Activated T-helper 1 cell treated with anti-CD3 and anti-CD28 coated beads, Interleukin-12 subunit alpha, Interleukin-12 subunit beta, Interleukin-2, Interleukin-4 antibody, amounts not matched to agents 30 ng/mL and 10 ng/mL and 1 ng/mL, durations not matched to agents 14 hours and 24 hours and 36 hours (primary cell): ENCODE results near the gene TTLL6. TPM values are rescaled to one million over a fixed set of nuclear protein-coding genes. Genes with fewer than 3 reads are reported as not detected.

Experiments
- DNase-seq: peaks from one replicate; pipeline ENCODE4 v3.0.0; 2021; ENCODE audit warnings: low spot score
- H3K27ac Mint-ChIP-seq: one replicate; pipeline ENCODE4 v1.8.0; 2021; ENCODE audit warnings: mild to moderate bottlenecking, mixed read lengths
- H3K27me3 Mint-ChIP-seq: one replicate; pipeline ENCODE4 v1.8.0; 2022; ENCODE audit warnings: mild to moderate bottlenecking, moderate library complexity, mixed read lengths; ENCODE audit not compliant: insufficient read depth
- H3K36me3 Mint-ChIP-seq: one replicate; pipeline ENCODE4 v1.8.0; 2021; ENCODE audit warnings: low read depth, mixed read lengths
- H3K4me1 Mint-ChIP-seq: one replicate; pipeline ENCODE4 v1.8.0; 2021; ENCODE audit warnings: low read depth, mixed read lengths
- H3K4me3 Mint-ChIP-seq: one replicate; pipeline ENCODE4 v1.8.0; 2021; ENCODE audit warnings: mild to moderate bottlenecking, moderate library complexity, mixed read lengths
- H3K9me3 Mint-ChIP-seq: one replicate; pipeline ENCODE4 v1.8.0; 2021; ENCODE audit warnings: mixed read lengths
- intact Hi-C: fragments of 100-400 bp; cut with micrococcal nuclease; formaldehyde crosslinking; loops from one replicate; pipeline ENCODE4 v1.15.1; 2024
- total RNA-seq: library from RNA; stranded (reverse); gene quantifications from 2 replicates; pipeline ENCODE4 v1.2.3, GENCODE V29; 2022

Gene TTLL6
- total RNA-seq, 1 donor from 2014 or later = not detected

GRCh38 chr17:48728232-48729231, 88.5 kb downstream of the TTLL6 start, which contains the start of gene HOXB13:
Gene HOXB13, minus strand, starts transcription at chr17:48728750. Its CDS starts 157 bp downstream, at chr17:48728593.
- Mint-ChIP-seq H3K27me3 (peaks cover 89% of the 10 kb centered on the region), H3K27ac (no peak within 1 kb of the TSS), H3K36me3 (peaks cover 3% of the 10 kb centered on the region), H3K9me3 (no peaks in the 10 kb centered on the region), H3K4me1 (peaks cover 23% of the 10 kb centered on the region), H3K4me3 (no peak within 1 kb of the TSS)
- no peak for DNase-seq
- intact Hi-C loops = loop anchor here (10.0 kb wide), 1 partner anchor 66 kb away; no protein-coding TSS in a partner anchor

- no peak overlapping the region for H3K27ac Mint-ChIP-seq
- H3K4me1 Mint-ChIP-seq = peaks cover 16% of the 10 kb centered on the region
- no peaks in the 10 kb centered on the region for H3K9me3 Mint-ChIP-seq
- intact Hi-C loops = loop anchor here (10.0 kb wide), 1 partner anchor 67 kb away; no protein-coding TSS in a partner anchor
- H3K36me3 Mint-ChIP-seq = peaks cover under 1% of the 10 kb centered on the region
- no peak overlapping the region for H3K4me3 Mint-ChIP-seq
- peaks cover 90% of the 10 kb centered on the region for H3K27me3 Mint-ChIP-seq
- no peak for DNase-seq
Observed at GRCh38 chr17:48727415-48728175, 89.4 kb downstream of the TTLL6 start.

GRCh38 chr17:48726916-48727286, 90.1 kb downstream of the TTLL6 start:
- no peak for DNase-seq
- Mint-ChIP-seq H3K4me1 (peaks cover 14% of the 10 kb centered on the region), H3K9me3 (no peaks in the 10 kb centered on the region), H3K4me3 (no peak overlapping the region), H3K27ac (peak overlapping the region; percentile 20), H3K27me3 (peaks cover 90% of the 10 kb centered on the region), H3K36me3 (no peaks in the 10 kb centered on the region)
- intact Hi-C loops = loop anchor here (10.0 kb wide), 1 partner anchor 68 kb away; no protein-coding TSS in a partner anchor

DNA sequence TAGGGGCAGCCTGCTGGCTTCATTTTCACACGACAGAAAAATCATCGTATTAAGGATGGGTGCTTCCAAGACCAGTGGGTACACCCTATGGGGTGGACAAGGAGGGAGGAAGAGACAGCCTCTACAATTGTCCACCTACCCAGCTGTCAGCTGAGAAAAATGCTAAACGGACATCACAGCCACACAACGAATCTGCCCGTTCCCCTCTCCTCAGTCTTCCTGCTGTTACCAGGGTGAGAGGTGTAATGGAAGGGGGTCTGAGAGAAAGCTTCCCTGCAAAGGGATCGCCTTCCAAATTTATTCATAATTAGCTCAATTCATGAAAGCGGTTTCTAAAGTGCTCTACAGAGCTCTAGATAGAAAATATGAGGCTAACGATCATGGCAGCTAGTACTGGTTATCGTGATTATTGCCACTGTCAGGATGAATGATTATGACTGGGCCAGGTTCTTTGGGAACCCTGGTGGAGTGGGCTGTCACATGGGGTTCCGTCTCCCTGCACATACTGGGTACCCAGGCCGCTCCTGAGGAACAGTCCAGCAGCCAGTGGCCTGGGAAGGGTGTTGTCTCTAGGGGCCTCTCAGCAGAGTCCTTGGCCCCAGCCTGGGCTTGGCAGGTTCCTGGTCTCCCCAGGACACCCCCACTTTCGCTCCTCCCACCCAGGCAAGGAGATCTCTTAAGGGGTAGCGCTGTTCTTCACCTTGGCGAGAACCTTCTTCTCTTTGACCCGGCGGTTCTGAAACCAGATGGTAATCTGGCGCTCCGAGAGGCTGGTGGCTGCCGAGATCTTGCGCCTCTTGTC, 90.7 kb downstream of the TTLL6 start:
- no peak for DNase-seq
- peaks cover 14% of the 10 kb centered on the region for H3K4me1 Mint-ChIP-seq
- no peak overlapping the region for H3K4me3 Mint-ChIP-seq
- peaks cover 92% of the 10 kb centered on the region for H3K27me3 Mint-ChIP-seq
- H3K9me3 Mint-ChIP-seq = no peaks in the 10 kb centered on the region
- H3K27ac Mint-ChIP-seq = peak overlapping the region; percentile 20
- intact Hi-C loops = loop anchor here (10.0 kb wide), 1 partner anchor 68 kb away; no protein-coding TSS in a partner anchor
- no peaks in the 10 kb centered on the region for H3K36me3 Mint-ChIP-seq

- Mint-ChIP-seq H3K9me3 (no peaks in the 10 kb centered on the region), H3K27ac (peak overlapping the region; percentile 68), H3K4me1 (peaks cover 14% of the 10 kb centered on the region), H3K4me3 (no peak overlapping the region), H3K27me3 (peaks cover 94% of the 10 kb centered on the region), H3K36me3 (no peaks in the 10 kb centered on the region)
- intact Hi-C loops = loop anchor here (10.0 kb wide), 1 partner anchor 69 kb away; no protein-coding TSS in a partner anchor
- no peak for DNase-seq
Observed at GRCh38 chr17:48725288-48726064, 91.6 kb downstream of the TTLL6 start.

GRCh38 chr17:48725004-48725287, 92.1 kb downstream of the TTLL6 start:
- H3K4me3 Mint-ChIP-seq = no peak overlapping the region
- no peaks in the 10 kb centered on the region for H3K36me3 Mint-ChIP-seq
- H3K9me3 Mint-ChIP-seq = no peaks in the 10 kb centered on the region
- H3K4me1 Mint-ChIP-seq = peaks cover 14% of the 10 kb centered on the region
- DNase-seq = no peak
- intact Hi-C loops = loop anchor here (10.0 kb wide), 1 partner anchor 70 kb away; no protein-coding TSS in a partner anchor
- H3K27ac Mint-ChIP-seq = peak overlapping the region; percentile 68
- H3K27me3 Mint-ChIP-seq = peaks cover 94% of the 10 kb centered on the region

DNA sequence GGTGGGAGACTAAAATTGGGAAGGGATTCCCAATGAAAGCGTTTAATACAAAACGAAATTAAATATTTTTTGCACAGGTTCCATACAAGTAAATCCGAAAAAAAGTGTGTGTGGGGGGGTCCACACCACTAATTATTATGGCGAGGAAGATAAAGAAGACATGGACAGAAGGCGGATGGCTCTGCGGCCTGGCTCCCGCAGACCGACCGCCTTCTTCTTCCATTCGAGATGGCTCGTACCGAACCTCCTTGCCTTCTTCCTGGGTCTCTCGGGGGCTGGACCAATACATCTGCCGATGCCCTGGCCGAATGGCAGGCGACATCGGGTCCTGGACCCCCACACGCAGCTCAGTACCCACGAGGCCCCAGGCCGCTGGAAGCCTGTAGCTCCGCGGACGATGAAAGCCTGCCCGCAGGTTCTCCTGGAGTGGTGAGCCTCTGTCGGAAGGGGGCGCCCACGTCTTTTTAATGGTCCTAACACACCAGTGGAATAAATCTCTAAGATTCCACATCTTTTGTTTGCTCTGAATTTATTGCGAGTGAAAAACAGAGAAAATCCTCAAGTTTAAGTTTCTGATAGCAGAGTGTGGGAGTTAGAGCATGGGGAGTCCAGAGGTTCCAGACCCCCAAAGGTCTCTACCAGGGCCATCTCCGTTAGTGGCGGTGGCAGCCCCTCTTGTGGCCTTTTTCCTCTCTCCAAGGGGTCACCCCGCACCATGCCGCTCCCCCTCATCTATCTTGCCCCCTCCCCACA, 92.6 kb downstream of the TTLL6 start:
- Mint-ChIP-seq H3K36me3 (no peaks in the 10 kb centered on the region), H3K27ac (peak overlapping the region; percentile 75), H3K27me3 (peaks cover 92% of the 10 kb centered on the region), H3K4me3 (peak overlapping the region; percentile 47), H3K9me3 (no peaks in the 10 kb centered on the region), H3K4me1 (peaks cover 14% of the 10 kb centered on the region)
- intact Hi-C loops = loop anchor here (1.0 to 10.0 kb wide), 4 partner anchors 24 to 155 kb away; no protein-coding TSS in a partner anchor
- DNase-seq = peak; percentile 55

- no peaks in the 10 kb centered on the region for H3K9me3 Mint-ChIP-seq
- no peak for DNase-seq
- H3K36me3 Mint-ChIP-seq = no peaks in the 10 kb centered on the region
- peaks cover 95% of the 10 kb centered on the region for H3K27me3 Mint-ChIP-seq
- H3K4me3 Mint-ChIP-seq = peak overlapping the region; percentile 57
- H3K27ac Mint-ChIP-seq = peak overlapping the region; percentile 73
- H3K4me1 Mint-ChIP-seq = peaks cover 15% of the 10 kb centered on the region
- intact Hi-C loops = loop anchor here (1.0 to 10.0 kb wide), 5 partner anchors 25 to 156 kb away; no protein-coding TSS in a partner anchor
Observed at GRCh38 chr17:48723423-48724250, 93.4 kb downstream of the TTLL6 start.

DNA sequence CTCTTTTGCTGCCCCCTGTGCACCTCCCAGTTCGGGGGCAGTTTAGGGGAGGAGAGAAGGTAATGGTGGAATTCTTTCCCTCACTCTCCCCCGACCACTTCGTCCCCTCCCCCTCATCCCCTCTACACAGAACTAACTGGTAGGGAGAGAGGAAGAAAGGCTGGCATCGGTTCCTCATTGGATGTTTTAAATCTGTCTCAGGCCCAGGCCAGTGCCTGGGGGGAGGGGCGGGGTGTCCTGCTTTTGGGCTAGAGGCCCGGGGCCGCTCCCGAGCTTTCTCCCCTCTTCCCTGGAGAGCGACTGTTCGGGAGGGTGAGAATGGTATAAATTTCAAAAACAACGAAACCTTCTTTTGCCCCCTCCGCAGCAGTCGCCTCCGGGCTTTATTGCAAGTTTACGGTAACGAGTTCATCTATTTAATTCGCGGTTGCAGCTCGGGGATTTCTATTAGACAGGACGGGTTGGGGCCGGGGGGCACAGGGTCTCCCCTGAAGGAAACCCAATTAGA, 94.1 kb downstream of the TTLL6 start, which contains the start of gene PRAC2:
Gene PRAC2, plus strand, starts transcription at position 271 of the 508 bp plus-strand sequence. CDS start 1,226 bp downstream, outside the sequence.
- peaks cover 97% of the 10 kb centered on the region for H3K27me3 Mint-ChIP-seq
- intact Hi-C loops = loop anchor here (2.0 to 10.0 kb wide), 3 partner anchors 51 to 110 kb away; no protein-coding TSS in a partner anchor
- peak within 1 kb of the TSS; percentile 57 for H3K4me3 Mint-ChIP-seq
- H3K27ac Mint-ChIP-seq = peak within 1 kb of the TSS; percentile 73
- no peak for DNase-seq
- no peaks in the 10 kb centered on the region for H3K9me3 Mint-ChIP-seq
- H3K36me3 Mint-ChIP-seq = no peaks in the 10 kb centered on the region
- peaks cover 19% of the 10 kb centered on the region for H3K4me1 Mint-ChIP-seq

- H3K4me3 Mint-ChIP-seq = peak within 1 kb of the TSS; percentile 7
- H3K4me1 Mint-ChIP-seq = peaks cover 19% of the 10 kb centered on the region
Observed at GRCh38 chr17:48722201-48722907, 94.7 kb downstream of the TTLL6 start, which contains the start of gene PRAC1. Gene PRAC1, minus strand, starts transcription at chr17:48722518. Its CDS starts 126 bp downstream, at chr17:48722392.

More at GRCh38 chr17:48722201-48722907, 94.7 kb downstream of the TTLL6 start, which contains the start of gene PRAC1:
- intact Hi-C loops = loop anchor here (2.0 to 10.0 kb wide), 3 partner anchors 50 to 110 kb away; no protein-coding TSS in a partner anchor
- Mint-ChIP-seq H3K36me3 (peaks cover 1% of the 10 kb centered on the region), H3K9me3 (no peaks in the 10 kb centered on the region), H3K27me3 (peaks cover 96% of the 10 kb centered on the region), H3K27ac (no peak within 1 kb of the TSS)
- no peak for DNase-seq
